ENCODE results near the gene SAFB2. TPM values are rescaled to one million over a fixed set of nuclear protein-coding genes. Genes with fewer than 3 reads are reported as not detected.

Gene SAFB2
- total RNA-seq, 1 experiment from 2014 or later, result 76.1 TPM

DNA sequence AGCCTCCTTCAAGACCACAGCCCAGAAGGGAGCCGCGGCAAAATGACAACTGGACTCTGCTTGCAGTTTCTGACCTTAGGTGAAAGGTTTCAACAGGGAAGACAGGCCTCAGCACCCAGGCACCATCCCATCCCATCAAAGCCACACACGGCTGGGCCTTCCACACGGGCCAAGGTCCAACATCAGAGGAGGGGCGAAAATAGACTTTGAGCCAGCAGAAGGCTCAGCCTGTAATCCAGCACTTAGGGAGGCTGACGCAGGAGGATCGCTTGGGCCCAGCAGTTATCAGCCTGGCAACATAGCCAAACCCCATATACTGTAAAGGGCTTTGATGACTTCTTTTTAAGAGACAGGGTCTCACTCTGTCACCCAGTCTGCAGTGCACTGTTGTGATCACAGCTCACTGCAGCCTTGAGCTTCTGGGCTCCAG lies 28.0 kb downstream of the SAFB2 start:
- H2AFZ ChIP-seq (ENCODE audit: low read length), result no peak overlapping the region
- no peak overlapping the region for H3K23ac ChIP-seq (ENCODE audit: insufficient read length, low read depth, low read length)
- H3K9me3 ChIP-seq (ENCODE audit: control insufficient read depth, low read depth, low read length), result no peaks in the 10 kb centered on the region
- no peak overlapping the region for H3K14ac ChIP-seq (ENCODE audit: insufficient read depth, low read length)
- Mint-ChIP-seq H3K4me3 (no peak overlapping the region), H3K27ac (peak overlapping the region in 2 of 3 experiments; percentile 57 to 68; a peak in 1 of 7 replicates), H3K27me3 (ENCODE audit: low read depth) (no peaks in the 10 kb centered on the region), H3K4me1 (peaks cover 0 to 3% of the 10 kb centered on the region in 2 experiments; a peak in 1 of 4 replicates), H3K9me3 (no peaks in the 10 kb centered on the region; a peak in 1 of 5 replicates), H3K36me3 (ENCODE audit: insufficient read depth in 1 of 3, low read depth in 3 of 3) (peaks cover 38 to 90% (median 78%) of the 10 kb centered on the region in 3 experiments)
- H3K79me2 ChIP-seq (ENCODE audit: insufficient read depth, low read length), result no peaks in the 10 kb centered on the region
- no peak overlapping the region for H3K4ac ChIP-seq (ENCODE audit: low read depth, low read length)
- H3K56ac ChIP-seq (ENCODE audit: insufficient read length, low read depth, low read length), result no peak overlapping the region
- no peak overlapping the region for H2BK5ac ChIP-seq (ENCODE audit: insufficient read length, low read length)
- H2BK120ac ChIP-seq (ENCODE audit: low read depth, low read length, poor library complexity, severe bottlenecking), result no peak overlapping the region
- H2AK5ac ChIP-seq (ENCODE audit: insufficient read length, low read length), result no peak overlapping the region
- H3K23me2 ChIP-seq (ENCODE audit: insufficient read length, low read depth, low read length, poor library complexity, severe bottlenecking), result no peaks in the 10 kb centered on the region
- peaks cover 5% of the 10 kb centered on the region for H3K79me1 ChIP-seq (ENCODE audit: insufficient read depth, low read depth, low read length, poor library complexity, severe bottlenecking)
- no peak overlapping the region for H3K27ac ChIP-seq (ENCODE audit: insufficient read length, low read depth, low read length)
- TF ChIP-seq, protein P1, sequence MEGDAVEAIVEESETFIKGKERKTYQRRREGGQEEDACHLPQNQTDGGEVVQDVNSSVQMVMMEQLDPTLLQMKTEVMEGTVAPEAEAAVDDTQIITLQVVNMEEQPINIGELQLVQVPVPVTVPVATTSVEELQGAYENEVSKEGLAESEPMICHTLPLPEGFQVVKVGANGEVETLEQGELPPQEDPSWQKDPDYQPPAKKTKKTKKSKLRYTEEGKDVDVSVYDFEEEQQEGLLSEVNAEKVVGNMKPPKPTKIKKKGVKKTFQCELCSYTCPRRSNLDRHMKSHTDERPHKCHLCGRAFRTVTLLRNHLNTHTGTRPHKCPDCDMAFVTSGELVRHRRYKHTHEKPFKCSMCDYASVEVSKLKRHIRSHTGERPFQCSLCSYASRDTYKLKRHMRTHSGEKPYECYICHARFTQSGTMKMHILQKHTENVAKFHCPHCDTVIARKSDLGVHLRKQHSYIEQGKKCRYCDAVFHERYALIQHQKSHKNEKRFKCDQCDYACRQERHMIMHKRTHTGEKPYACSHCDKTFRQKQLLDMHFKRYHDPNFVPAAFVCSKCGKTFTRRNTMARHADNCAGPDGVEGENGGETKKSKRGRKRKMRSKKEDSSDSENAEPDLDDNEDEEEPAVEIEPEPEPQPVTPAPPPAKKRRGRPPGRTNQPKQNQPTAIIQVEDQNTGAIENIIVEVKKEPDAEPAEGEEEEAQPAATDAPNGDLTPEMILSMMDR (conservative IDR thresholded peaks at IDR 0.05), result no peak
- H3K4me2 ChIP-seq (ENCODE audit: insufficient read depth, insufficient read length, low read length), result no peak overlapping the region
- no CpG with 5 or more reads among the region's 7 CpGs for WGBS (ENCODE audit: extremely low coverage, insufficient read length, low lambda C conversion rate)
- H4K20me1 ChIP-seq (ENCODE audit: control insufficient read depth, insufficient read depth, insufficient read length), result no peaks in the 10 kb centered on the region
- no peak overlapping the region for H3K9ac ChIP-seq (ENCODE audit: extremely low read depth, insufficient read length, low read length)
- H2BK15ac ChIP-seq (ENCODE audit: low read depth, low read length), result no peak overlapping the region
- H4K8ac ChIP-seq (replicated peaks; ENCODE audit: insufficient read length, low read depth, low read length), result no peak overlapping the region
- no peak overlapping the region for H4K91ac ChIP-seq (ENCODE audit: insufficient read length, low read depth, low read length)
- no peak overlapping the region for H4K5ac ChIP-seq (ENCODE audit: insufficient read length, low read depth, low read length)
- no peaks in the 10 kb centered on the region; the same call in 1 of the 2 replicates for H3K27me3 ChIP-seq (ENCODE audit: insufficient read depth, low read length)
- no peak overlapping the region for H2BK12ac ChIP-seq (ENCODE audit: insufficient read length, low read depth, low read length)
- no peaks in the 10 kb centered on the region for H3K4me1 ChIP-seq (ENCODE audit: insufficient read depth, low read length)
- H2BK20ac ChIP-seq (ENCODE audit: low read depth, low read length, poor library complexity, severe bottlenecking), result no peak overlapping the region
- DNase-seq, result no peak
- H3K18ac ChIP-seq (ENCODE audit: insufficient read length, low read depth, low read length), result no peak overlapping the region
- no peak overlapping the region for H3T11ph ChIP-seq (ENCODE audit: low read length)
